BLaER1 treated with 17β-estradiol and CSF1 and Interleukin-3, amounts not matched to agents 10 nM and 100 nM (cell line): ENCODE results near the gene CTIF.

Source experiments
- H3K27ac ChIP-seq, 11 experiments: shearing (Covaris generic); formaldehyde crosslinking; 2 replicates each; pipeline ENCODE4 v1.8.1; 2022
- H3K27me3 ChIP-seq, 11 experiments: shearing (Covaris generic); formaldehyde crosslinking; 2 replicates each; pipeline ENCODE4 v1.8.1; 2022
- H3K36me3 ChIP-seq, 11 experiments: shearing (Covaris generic); formaldehyde crosslinking; 2 replicates each; pipeline ENCODE4 v1.8.1; 2022
- H3K4me1 ChIP-seq, 10 experiments: shearing (Covaris generic); formaldehyde crosslinking; 2 replicates each; pipeline ENCODE4 v1.8.1; 2022
- H3K4me2 ChIP-seq, 11 experiments: shearing (Covaris generic); formaldehyde crosslinking; 2 replicates each; pipeline ENCODE4 v1.8.1; 2022
- H3K4me3 ChIP-seq, 10 experiments: shearing (Covaris generic); formaldehyde crosslinking; 2 replicates each; pipeline ENCODE4 v1.8.1; 2022
- H3K9ac ChIP-seq, 11 experiments: shearing (Covaris generic); formaldehyde crosslinking; 2 replicates each; pipeline ENCODE4 v1.8.1; 2022
- H3K9me3 ChIP-seq, 11 experiments: shearing (Covaris generic); formaldehyde crosslinking; replicated peaks in 1 of 11; 2 replicates each; pipeline ENCODE4 v1.8.1; 2022
- H4K20me1 ChIP-seq, 11 experiments: shearing (Covaris generic); formaldehyde crosslinking; 2 replicates each; pipeline ENCODE4 v1.8.1; 2022
- Cebpa-rat ChIP-seq, 11 experiments: shearing (Covaris generic); IDR thresholded peaks; 2 replicates each; pipeline ENCODE4 v1.8.1; 2022

CTIF gene

GRCh38 chr18:48767090-48767690, 228.4 kb downstream of the CTIF start:
- H3K36me3 ChIP-seq, result peaks cover 0 to 56% (median 13%) of the 10 kb centered on the region in 11 experiments; a peak in 16 of 22 replicates
- no peak for TF ChIP-seq Cebpa-rat (IDR thresholded peaks at IDR 0.05)
- no peak overlapping the region for H3K4me2 ChIP-seq
- H3K27ac ChIP-seq, result no peak overlapping the region
- H4K20me1 ChIP-seq, result peaks cover 0 to 63% (median 6%) of the 10 kb centered on the region in 11 experiments; a peak in 7 of 22 replicates
- H3K4me1 ChIP-seq, result peaks cover 7 to 76% (median 57%) of the 10 kb centered on the region in 10 experiments
- no peak overlapping the region for H3K4me3 ChIP-seq
- H3K9me3 ChIP-seq, result no peaks in the 10 kb centered on the region
- no peak overlapping the region for H3K9ac ChIP-seq
- no peaks in the 10 kb centered on the region for H3K27me3 ChIP-seq

DNA sequence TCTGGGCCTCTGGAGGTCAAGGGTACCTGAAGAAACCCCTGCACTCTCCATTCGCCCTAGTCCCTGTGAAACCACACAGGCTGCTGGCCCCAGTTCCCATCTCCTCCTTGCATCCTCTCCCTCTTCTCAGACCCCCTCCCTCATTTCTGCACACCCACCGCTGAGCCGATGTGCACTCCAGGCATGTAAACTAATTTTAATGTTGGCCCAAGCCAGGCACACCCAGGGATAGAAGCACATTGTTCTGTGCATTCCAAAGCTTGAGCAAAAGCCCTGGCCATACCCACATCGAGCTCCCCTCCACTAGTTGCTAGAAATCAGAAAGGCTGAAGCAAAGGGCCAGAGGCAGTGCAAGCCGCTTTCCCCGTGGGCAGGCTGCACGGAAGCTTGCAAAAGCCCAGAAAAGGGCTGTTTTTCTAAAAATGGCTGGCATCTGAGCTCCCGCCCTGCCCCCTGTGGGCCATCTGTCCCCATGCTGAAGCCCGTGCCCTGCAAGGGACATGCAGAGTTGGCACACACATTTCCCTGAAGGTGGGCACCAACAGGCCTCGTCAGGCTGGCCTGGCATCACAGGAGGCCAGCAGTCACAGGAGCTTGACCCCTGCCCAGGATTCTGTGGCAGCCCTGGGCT, 230.3 kb downstream of the CTIF start:
- no peak for TF ChIP-seq Cebpa-rat (IDR thresholded peaks at IDR 0.05)
- Histone ChIP-seq H3K4me1 (peaks cover 7 to 65% (median 56%) of the 10 kb centered on the region in 10 experiments), H3K9ac (no peak overlapping the region), H3K4me2 (peak overlapping the region in 9 of 11 experiments; percentile 54 to 93 (median 79); a peak in 18 of 22 replicates), H4K20me1 (peaks cover 0 to 73% (median 6%) of the 10 kb centered on the region in 11 experiments; a peak in 7 of 22 replicates), H3K36me3 (peaks cover 0 to 54% (median 5%) of the 10 kb centered on the region in 11 experiments; a peak in 10 of 22 replicates), H3K4me3 (no peak overlapping the region), H3K9me3 (0 out of 22 replicates have a peak, but pooled peaks cover 0 to 4% (median 0%) of the 10 kb centered on the region in 11 experiments), H3K27me3 (no peaks in the 10 kb centered on the region), H3K27ac (no peak overlapping the region)

GRCh38 chr18:48770243-48770642, 231.4 kb downstream of the CTIF start:
- Histone ChIP-seq H3K27me3 (no peaks in the 10 kb centered on the region), H4K20me1 (peaks cover 0 to 62% (median 6%) of the 10 kb centered on the region in 11 experiments; a peak in 7 of 22 replicates), H3K9ac (peak overlapping the region in 1 of 11 experiments; percentile 3; a peak in 2 of 22 replicates)

DNA sequence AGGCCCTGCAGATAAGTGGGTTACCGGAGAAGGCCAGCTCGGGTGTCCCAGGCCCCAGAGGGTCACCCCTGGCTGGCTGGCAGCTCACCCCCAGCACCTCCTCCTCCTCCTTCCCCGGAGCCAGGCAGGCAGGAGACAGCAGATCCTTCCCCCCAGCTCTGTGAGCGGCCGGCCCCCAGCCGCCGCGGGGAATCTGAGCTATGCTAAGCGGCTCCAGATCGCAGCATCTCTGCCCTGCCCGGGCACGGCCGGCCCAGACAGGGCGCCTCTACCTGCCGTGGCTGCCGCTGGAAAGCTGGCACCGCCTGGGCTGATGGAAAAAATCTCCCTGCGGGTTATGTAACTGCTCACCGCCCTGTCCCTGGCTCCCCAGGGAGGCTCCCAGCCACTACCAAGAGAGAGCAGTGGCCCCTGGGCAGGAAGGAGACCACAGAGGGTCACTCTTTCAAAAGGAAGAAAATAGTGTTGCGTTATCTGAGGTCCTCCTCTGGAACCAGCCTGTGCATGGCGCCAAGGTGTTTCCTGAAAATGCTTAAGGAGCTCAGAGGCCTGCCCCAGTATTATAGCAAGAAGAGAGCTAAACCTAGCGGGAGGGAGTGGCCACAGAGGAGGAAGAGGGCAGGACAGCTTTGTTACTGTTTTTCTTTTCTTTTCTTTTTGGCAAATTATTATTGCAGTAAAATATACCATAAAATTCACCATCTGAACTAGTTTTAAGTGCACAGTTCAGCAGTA, 233.0 kb downstream of the CTIF start:
- no peak overlapping the region for H3K4me3 ChIP-seq
- H3K27me3 ChIP-seq, result no peaks in the 10 kb centered on the region
- peaks cover 0 to 68% (median 6%) of the 10 kb centered on the region in 11 experiments; a peak in 6 of 22 replicates for H4K20me1 ChIP-seq
- peak overlapping the region; percentile 43 to 93 (median 79) for H3K4me2 ChIP-seq
- peak in 1 of 11 experiments; percentile 22; a peak in 1 of 22 replicates for TF ChIP-seq Cebpa-rat (IDR thresholded peaks at IDR 0.05)
- H3K9ac ChIP-seq, result peak overlapping the region in 9 of 11 experiments; percentile 16 to 40 (median 28); a peak in 12 of 22 replicates
- peaks cover 22 to 67% (median 59%) of the 10 kb centered on the region in 10 experiments; a peak in 19 of 20 replicates for H3K4me1 ChIP-seq
- peak overlapping the region in 6 of 11 experiments; percentile 17 to 44 (median 38); a peak in 6 of 22 replicates for H3K27ac ChIP-seq
- H3K36me3 ChIP-seq, result peaks cover 0 to 42% (median 3%) of the 10 kb centered on the region in 11 experiments; a peak in 8 of 22 replicates
- H3K9me3 ChIP-seq, result 0 out of 22 replicates have a peak, but pooled peaks cover 0 to 4% (median 0%) of the 10 kb centered on the region in 11 experiments

More at GRCh38 chr18:48770243-48770642, 231.4 kb downstream of the CTIF start:
- Histone ChIP-seq H3K4me3 (no peak overlapping the region), H3K27ac (no peak overlapping the region), H3K9me3 (0 out of 22 replicates have a peak, but pooled peaks cover 0 to 4% (median 0%) of the 10 kb centered on the region in 11 experiments), H3K4me2 (peak overlapping the region in 9 of 11 experiments; percentile 54 to 93 (median 79); a peak in 18 of 22 replicates), H3K4me1 (peaks cover 7 to 56% (median 47%) of the 10 kb centered on the region in 10 experiments; a peak in 19 of 20 replicates), H3K36me3 (peaks cover 0 to 53% (median 5%) of the 10 kb centered on the region in 11 experiments; a peak in 9 of 22 replicates)
- no peak for TF ChIP-seq Cebpa-rat (IDR thresholded peaks at IDR 0.05)

DNA sequence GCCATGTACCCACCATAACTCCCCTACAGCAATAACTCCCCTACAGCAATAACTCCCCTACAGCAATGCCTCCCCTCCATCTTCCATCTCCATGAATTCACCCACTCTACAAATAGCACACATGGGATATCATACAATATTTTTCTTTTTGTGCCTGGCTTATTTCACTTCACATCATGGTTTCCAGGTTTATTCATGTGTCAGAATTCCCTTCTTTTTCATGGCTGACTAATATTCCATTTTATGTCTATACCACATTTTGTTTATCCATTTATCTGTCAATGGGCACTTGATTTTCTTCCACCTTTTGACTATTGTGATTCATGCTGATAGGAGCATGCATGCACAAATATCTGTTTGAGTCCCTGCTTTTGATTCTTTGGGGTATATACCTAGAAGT, 233.6 kb downstream of the CTIF start:
- no peak for TF ChIP-seq Cebpa-rat (IDR thresholded peaks at IDR 0.05)
- Histone ChIP-seq H3K27me3 (no peaks in the 10 kb centered on the region), H3K4me3 (no peak overlapping the region), H3K27ac (no peak overlapping the region), H3K36me3 (peaks cover 0 to 36% (median 0%) of the 10 kb centered on the region in 11 experiments; a peak in 4 of 22 replicates), H3K9ac (no peak overlapping the region), H4K20me1 (peaks cover 0 to 70% (median 6%) of the 10 kb centered on the region in 11 experiments; a peak in 6 of 22 replicates), H3K9me3 (0 out of 22 replicates have a peak, but pooled peaks cover 0 to 4% (median 0%) of the 10 kb centered on the region in 11 experiments), H3K4me1 (peaks cover 27 to 72% (median 65%) of the 10 kb centered on the region in 10 experiments; a peak in 19 of 20 replicates), H3K4me2 (peak overlapping the region in 9 of 11 experiments; percentile 73 to 93 (median 79); a peak in 18 of 22 replicates)

GRCh38 chr18:48773821-48774220, 235.0 kb downstream of the CTIF start:
- Histone ChIP-seq H3K27ac (no peak overlapping the region), H4K20me1 (peaks cover 0 to 78% (median 6%) of the 10 kb centered on the region in 11 experiments; a peak in 6 of 22 replicates), H3K4me1 (peaks cover 40 to 80% (median 74%) of the 10 kb centered on the region in 10 experiments; a peak in 19 of 20 replicates), H3K4me2 (peak overlapping the region in 1 of 11 experiments; percentile 14; a peak in 1 of 22 replicates), H3K9me3 (0 out of 22 replicates have a peak, but pooled peaks cover 0 to 4% (median 0%) of the 10 kb centered on the region in 11 experiments), H3K4me3 (no peak overlapping the region), H3K36me3 (peaks cover 0 to 27% (median 0%) of the 10 kb centered on the region in 11 experiments; a peak in 3 of 22 replicates), H3K9ac (no peak overlapping the region), H3K27me3 (peaks cover 0 to 11% (median 0%) of the 10 kb centered on the region in 11 experiments; a peak in 4 of 22 replicates)
- TF ChIP-seq Cebpa-rat (IDR thresholded peaks at IDR 0.05), result no peak

GRCh38 chr18:48774941-48775340, 236.1 kb downstream of the CTIF start:
- Histone ChIP-seq H3K9me3 (0 out of 22 replicates have a peak, but pooled peaks cover 0 to 4% (median 0%) of the 10 kb centered on the region in 11 experiments), H4K20me1 (peaks cover 0 to 77% (median 6%) of the 10 kb centered on the region in 11 experiments; a peak in 6 of 22 replicates), H3K9ac (no peak overlapping the region), H3K4me3 (no peak overlapping the region), H3K36me3 (peaks cover 0 to 27% (median 0%) of the 10 kb centered on the region in 11 experiments; a peak in 3 of 22 replicates), H3K4me1 (peaks cover 51 to 80% (median 74%) of the 10 kb centered on the region in 10 experiments), H3K4me2 (peak overlapping the region in 3 of 11 experiments; percentile 91 to 97 (median 96); a peak in 4 of 22 replicates), H3K27ac (no peak overlapping the region), H3K27me3 (peaks cover 0 to 22% (median 0%) of the 10 kb centered on the region in 11 experiments; a peak in 5 of 22 replicates)
- no peak for TF ChIP-seq Cebpa-rat (IDR thresholded peaks at IDR 0.05)
